Measurements from ENCODE around the gene SYS1.
A peak's percentile ranks its signal among the peaks of the same experiment; 100 is the strongest.
"Not testable (repeated sequence)": the region's sequence is repeated elsewhere in the genome, so short reads cannot be mapped to it uniquely, and the experiment has no call there.

Gene SYS1

DNA sequence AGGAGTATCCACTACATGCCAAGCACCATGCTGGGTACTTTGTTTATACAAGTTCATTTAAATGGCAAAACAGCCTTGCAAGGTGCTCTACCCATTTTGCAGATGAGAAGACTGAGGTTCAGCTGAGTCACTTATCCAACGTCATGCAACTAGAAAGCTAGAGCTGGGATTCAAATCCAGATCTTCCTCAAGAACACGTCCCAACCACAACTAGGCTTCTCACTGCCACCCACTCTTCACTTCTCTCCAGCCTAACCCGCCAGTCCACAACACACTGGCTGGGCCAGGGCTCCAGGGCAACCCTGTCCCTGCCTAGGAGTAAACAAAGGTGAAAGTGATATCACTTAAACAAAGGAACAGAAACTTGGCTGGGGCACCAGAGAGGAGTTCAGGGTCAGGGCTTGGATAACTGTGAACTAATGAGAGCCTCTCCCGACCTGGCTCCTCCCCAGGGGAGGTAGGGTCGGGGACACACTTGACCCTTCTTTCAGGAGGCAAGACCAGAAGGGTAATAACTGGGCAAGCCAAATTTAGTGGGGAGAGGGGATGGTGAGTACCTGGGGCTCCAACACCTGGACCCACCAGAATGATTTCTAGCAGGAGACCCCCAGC is 22.6 kb upstream of the SYS1 start:
- no peak for ATAC-seq

DNA sequence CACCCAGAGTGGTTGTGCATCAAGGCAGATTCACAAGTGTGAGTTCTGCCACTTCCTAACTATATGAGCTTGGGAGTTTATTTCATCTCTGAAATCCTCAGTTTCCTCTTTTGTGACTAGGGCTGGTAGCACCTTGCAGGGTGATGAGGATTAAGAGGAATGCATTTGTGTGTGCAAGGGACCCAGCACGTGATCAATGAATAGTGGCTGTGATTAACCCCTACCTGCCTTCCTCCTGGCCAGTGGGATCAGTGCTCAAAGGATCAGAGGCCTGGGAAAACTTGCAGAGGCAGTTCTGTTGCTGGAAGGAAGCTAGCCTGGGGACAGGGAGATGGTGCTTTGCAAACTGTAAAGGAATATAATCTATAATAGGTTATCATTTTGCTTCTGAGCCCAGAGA is 22.0 kb upstream of the SYS1 start:
- no peak for ATAC-seq

DNA sequence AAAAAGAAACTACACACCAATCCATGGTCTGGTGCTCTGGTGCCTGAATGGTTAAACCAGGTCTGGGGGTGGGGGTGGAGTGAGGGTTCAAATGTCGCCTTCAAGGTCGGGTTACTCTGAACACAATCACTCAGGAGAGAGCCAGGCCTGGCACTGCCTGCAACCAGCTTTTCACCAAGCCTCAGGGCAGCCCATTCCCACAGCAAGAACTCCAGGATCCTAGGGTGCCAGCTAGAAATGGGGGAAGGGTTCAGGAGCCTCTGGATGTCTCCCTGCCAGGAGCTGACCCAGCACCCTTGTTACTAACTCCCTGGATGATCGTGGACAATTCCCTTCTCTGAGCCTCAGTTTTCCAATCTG is 21.4 kb upstream of the SYS1 start:
- no peak for ATAC-seq

- no peak for ATAC-seq
These were observed 20.8 kb upstream of the SYS1 start for GRCh38 chr20:45341939-45342854.

DNA sequence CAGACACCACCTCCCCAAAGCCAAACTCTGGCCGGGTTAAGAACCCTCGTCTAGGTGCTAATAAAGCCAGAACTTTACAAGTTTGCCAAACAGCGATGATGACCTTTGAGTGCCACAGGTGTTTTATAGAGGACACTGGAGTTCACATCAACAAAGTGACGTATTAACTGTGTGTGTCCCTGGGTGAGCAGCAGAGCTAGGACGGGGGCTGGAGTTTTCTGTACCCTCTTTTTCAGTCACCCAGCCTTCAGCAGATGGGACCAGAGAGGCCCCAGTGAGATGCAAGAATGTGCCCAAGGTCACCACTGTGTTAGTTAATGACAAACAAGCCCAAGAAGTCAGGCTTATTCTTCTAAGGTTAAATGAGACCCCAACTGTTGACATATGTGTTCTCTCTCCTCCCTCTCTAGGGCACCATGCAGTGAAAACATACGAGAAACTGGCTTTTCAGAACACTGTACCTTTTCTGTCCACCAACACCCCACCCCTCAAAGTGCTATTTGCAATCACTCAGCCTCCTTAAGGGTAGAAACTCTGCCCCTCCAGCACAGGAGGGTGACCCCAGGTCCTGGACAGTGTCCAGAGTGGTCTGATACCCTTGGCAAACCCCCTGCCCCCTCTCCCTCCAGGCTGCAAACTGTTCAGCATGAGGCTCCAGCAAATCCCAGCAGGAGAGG is 20.0 kb upstream of the SYS1 start:
- ATAC-seq: no peak

- no peak for ATAC-seq
These were observed 19.3 kb upstream of the SYS1 start for GRCh38 chr20:45343532-45344167.

- ATAC-seq: peak in 1 of 2 donors; percentile 25
These were observed 18.6 kb upstream of the SYS1 start for GRCh38 chr20:45344168-45344860.

- no peak for ATAC-seq
These were observed 17.6 kb upstream of the SYS1 start for GRCh38 chr20:45345104-45345936.

GRCh38 chr20:45346291-45346718 is 16.7 kb upstream of the SYS1 start:
- no peak for ATAC-seq

GRCh38 chr20:45346851-45347250 is 16.1 kb upstream of the SYS1 start:
- ATAC-seq: no peak

- ATAC-seq: peak in 1 of 2 donors; percentile 3
These were observed 15.5 kb upstream of the SYS1 start for GRCh38 chr20:45347297-45347935.

- ATAC-seq: peak; percentile 79 to 81
These were observed 14.8 kb upstream of the SYS1 start, which contains the start of gene SDC4 for GRCh38 chr20:45347936-45348778. Gene SDC4, minus strand, starts transcription at chr20:45348424. Its CDS starts 40 bp downstream, at chr20:45348384.

DNA sequence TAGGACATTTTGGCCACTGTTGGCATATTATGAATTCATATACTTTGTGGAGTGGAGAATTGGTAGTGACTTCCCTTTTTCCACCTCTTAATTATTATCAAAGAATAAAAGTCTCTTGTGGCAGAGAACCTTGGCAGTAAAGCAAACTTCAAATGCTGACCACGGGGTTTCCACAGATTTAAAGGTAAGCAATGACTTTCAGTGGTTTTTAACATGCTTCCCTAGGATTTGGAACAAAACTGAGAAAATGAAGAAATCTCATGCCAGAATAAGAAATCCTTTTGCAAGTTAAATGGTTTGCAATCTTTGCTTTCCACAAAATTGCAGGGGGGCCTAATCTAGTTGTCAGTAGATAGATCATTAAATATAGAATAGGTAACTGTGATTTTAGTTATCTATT is 12.7 kb upstream of the SYS1 start:
- ATAC-seq: no peak

DNA sequence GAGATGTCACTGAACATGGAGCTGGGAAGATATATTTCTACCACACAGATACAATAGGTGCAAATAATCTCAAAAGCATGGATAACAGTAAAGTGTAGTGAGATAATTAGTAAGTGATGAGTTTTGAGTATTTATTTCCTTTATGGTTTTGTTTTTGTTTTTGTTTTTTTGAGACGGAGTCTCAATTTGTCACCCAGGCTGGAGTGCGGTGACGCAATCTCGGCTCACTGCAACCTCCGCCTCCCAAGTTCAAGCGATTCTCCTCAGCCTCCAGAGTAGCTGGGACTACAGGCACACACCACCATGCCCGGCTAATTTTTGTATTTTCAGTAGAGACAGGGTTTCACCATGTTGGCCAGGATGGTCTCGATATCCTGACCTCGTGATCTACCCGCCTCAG is 12.2 kb upstream of the SYS1 start:
- not testable (repeated sequence) for ATAC-seq

GRCh38 chr20:45352729-45353128 is 10.2 kb upstream of the SYS1 start:
- no peak for ATAC-seq

DNA sequence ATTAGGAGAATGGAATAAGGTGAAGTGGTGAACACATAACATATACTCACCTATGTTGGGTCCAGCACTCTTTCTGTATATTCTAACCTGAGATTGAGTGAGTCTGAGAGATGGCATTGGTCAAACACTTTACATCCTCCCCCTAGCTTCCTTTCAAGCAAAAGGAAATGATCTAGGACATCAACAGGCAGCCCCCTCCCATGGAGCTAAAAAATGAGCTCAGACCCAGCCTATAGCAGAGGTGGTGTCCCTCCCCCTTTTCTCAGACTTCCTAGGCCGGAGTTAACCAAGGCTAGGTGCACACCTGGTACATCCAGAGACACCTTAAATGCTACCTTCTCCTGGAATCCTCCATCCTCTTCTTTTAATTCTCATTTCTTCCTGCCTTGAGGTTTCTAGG is 9.2 kb upstream of the SYS1 start:
- no peak for ATAC-seq

GRCh38 chr20:45354423-45355208 is 8.3 kb upstream of the SYS1 start:
- ATAC-seq: peak; percentile 72 to 78

- peak; percentile 76 to 82 for ATAC-seq
These were observed 7.5 kb upstream of the SYS1 start for GRCh38 chr20:45355209-45356084.
